ENCODE measurements around the gene RIGI. TPM values are rescaled to one million over a fixed set of nuclear protein-coding genes. Genes with fewer than 3 reads are reported as not detected.

The RIGI gene
- total and polyA plus RNA-seq, 8 donors: 1.7 to 14.9 (median 3.5) TPM

DNA sequence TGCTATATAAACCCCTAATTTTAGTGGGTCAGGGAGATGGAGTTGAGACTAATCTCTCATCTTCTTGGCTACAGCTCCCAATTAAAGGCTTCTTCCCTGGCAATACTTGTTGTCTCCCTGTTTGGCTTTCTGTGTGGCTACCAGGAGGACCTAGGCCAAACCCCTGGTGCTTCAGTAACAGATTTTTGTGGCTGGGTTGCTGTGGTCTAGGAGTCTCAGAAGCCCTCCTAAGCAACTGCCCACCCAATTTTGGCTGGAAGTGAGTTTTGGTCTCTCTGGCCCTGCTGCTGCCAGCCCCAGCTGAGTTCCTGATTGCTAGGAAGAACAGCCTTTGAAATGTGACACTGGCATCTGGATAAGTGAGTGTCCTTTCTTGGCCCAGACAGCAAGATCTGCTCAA, 9.8 kb downstream of the RIGI start:
- intact Hi-C loops (cut with DNase I; ENCODE audit: low total_unique reads): no loop called here
- Histone ChIP-seq H3K36me3 (peaks cover 0 to 12% (median 0%) of the 10 kb centered on the region in 4 donors), H3K4me1 (no peaks in the 10 kb centered on the region), H3K9me3 (peaks cover 0 to 5% (median 0%) of the 10 kb centered on the region in 4 donors), H3K27me3 (no peaks in the 10 kb centered on the region), H3K4me3 (no peak overlapping the region), H3K27ac (no peak overlapping the region)
- TF ChIP-seq POLR2AphosphoS5 (IDR thresholded peaks at IDR 0.05) (no peak), EP300 (IDR thresholded peaks at IDR 0.05) (no peak), POLR2A (IDR thresholded peaks at IDR 0.05) (no peak)
- TF ChIP-seq, protein P1, sequence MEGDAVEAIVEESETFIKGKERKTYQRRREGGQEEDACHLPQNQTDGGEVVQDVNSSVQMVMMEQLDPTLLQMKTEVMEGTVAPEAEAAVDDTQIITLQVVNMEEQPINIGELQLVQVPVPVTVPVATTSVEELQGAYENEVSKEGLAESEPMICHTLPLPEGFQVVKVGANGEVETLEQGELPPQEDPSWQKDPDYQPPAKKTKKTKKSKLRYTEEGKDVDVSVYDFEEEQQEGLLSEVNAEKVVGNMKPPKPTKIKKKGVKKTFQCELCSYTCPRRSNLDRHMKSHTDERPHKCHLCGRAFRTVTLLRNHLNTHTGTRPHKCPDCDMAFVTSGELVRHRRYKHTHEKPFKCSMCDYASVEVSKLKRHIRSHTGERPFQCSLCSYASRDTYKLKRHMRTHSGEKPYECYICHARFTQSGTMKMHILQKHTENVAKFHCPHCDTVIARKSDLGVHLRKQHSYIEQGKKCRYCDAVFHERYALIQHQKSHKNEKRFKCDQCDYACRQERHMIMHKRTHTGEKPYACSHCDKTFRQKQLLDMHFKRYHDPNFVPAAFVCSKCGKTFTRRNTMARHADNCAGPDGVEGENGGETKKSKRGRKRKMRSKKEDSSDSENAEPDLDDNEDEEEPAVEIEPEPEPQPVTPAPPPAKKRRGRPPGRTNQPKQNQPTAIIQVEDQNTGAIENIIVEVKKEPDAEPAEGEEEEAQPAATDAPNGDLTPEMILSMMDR (IDR thresholded peaks at IDR 0.05): no peak
- no peak for DNase-seq

DNA sequence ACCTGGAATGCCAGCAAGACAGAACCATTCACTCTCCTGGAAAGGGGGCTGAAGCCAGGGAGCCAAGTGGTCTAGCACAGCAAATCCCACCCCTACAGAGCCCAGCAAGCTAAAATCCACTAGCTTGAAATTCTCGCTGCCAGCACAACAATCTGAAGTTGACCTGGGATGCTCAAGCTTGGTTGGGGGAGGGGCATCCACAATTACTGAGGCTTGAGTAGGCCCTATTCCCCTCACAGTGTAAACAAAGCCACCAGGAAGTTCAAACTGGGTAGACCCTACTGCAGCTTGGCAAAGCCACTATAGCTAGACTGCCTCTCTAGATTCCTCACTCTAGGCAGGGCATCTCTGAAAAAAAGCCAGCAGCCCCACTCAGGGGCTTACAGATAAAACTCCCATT, 17.3 kb downstream of the RIGI start:
- Histone ChIP-seq H3K36me3 (no peaks in the 10 kb centered on the region), H3K4me3 (no peak overlapping the region), H3K4me1 (peaks cover 0 to 22% (median 10%) of the 10 kb centered on the region in 4 donors), H3K27me3 (no peaks in the 10 kb centered on the region), H3K27ac (no peak overlapping the region), H3K9me3 (no peaks in the 10 kb centered on the region)
- no peak for DNase-seq
- intact Hi-C loops (cut with DNase I; ENCODE audit: low total_unique reads): no loop called here
- 89 to 96% (median 95%) methylated on average over 1 of the region's 1 CpG for WGBS, 5 donors
- TF ChIP-seq POLR2A (IDR thresholded peaks at IDR 0.05): no peak
- no peak for TF ChIP-seq POLR2AphosphoS5 (IDR thresholded peaks at IDR 0.05)
- TF ChIP-seq, protein P1 (IDR thresholded peaks at IDR 0.05): no peak
- no peak for TF ChIP-seq EP300 (IDR thresholded peaks at IDR 0.05)

DNA sequence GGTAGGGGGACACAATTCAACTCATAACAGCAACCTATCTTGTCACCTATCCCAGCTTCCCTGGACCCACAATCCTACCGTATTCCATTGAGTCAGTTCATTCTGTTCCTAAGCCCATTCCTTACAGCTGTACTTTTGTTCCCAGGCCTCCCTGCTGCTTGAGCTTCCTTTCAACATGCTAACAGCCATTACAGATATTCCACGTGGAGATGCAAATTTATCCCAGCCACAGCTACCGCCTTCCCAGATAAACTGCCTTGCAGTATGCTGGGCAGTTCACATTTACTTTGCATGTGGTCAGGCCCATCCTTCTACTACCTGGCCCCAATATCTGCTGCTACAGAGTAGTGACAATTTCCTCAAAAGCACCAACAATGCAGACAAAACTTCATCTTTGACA, 23.0 kb downstream of the RIGI start:
- no peak for TF ChIP-seq POLR2A (IDR thresholded peaks at IDR 0.05)
- TF ChIP-seq EP300 (IDR thresholded peaks at IDR 0.05): no peak
- TF ChIP-seq, protein P1 (IDR thresholded peaks at IDR 0.05): no peak
- TF ChIP-seq POLR2AphosphoS5 (IDR thresholded peaks at IDR 0.05): no peak
- H3K9me3 ChIP-seq: no peaks in the 10 kb centered on the region
- intact Hi-C loops (cut with DNase I; ENCODE audit: low total_unique reads): no loop called here
- H3K36me3 ChIP-seq: peaks cover 0 to 35% (median 21%) of the 10 kb centered on the region in 4 donors
- no peak for DNase-seq
- peaks cover 0 to 7% (median 3%) of the 10 kb centered on the region in 4 donors for H3K4me1 ChIP-seq
- H3K27ac ChIP-seq: no peak overlapping the region
- H3K27me3 ChIP-seq: no peaks in the 10 kb centered on the region
- no peak overlapping the region for H3K4me3 ChIP-seq
- 81 to 90% (median 86%) methylated on average over 3 of the region's 3 CpGs for WGBS, 5 donors

DNA sequence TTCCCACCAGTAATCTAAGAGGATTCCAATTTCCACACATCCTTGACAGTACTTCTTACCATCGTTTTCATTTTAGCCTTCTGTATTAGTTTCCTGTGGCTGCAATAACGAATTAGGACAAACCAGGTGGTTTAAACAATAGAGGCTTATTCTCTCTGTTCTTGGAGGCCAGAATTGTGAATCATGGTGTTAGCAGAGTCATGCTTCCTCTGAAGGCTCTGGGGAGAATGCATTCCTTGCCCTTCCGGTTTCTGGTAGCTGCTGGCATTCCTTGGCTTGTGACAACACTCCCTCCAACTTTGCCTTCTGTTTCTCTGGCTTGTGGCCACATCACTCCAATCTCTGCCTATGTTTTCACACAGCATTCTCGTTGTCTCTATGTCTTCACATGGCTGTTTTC, 23.5 kb downstream of the RIGI start:
- peaks cover 0 to 1% (median under 1%) of the 10 kb centered on the region in 4 donors for H3K4me1 ChIP-seq

DNA sequence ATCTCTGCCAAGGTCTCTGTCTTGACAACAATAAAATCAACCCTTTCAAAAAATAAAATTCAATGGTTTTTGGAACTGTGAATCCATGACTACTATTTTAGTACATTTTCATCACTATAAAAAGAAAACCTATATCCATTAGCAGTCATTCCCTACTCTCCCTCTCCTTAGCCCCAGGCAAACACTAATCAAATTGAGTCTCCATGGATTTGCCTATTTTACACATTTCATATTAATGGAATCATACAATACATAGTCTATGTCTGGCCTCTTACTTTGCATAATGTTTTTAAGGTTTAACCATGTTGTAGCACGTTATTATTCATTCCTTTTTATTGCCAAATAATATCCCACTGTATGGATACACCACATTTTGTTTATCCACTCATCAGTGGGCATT, 24.1 kb downstream of the RIGI start:
- Histone ChIP-seq H3K27me3 (no peaks in the 10 kb centered on the region), H3K9me3 (no peaks in the 10 kb centered on the region), H3K36me3 (peaks cover 0 to 44% (median 32%) of the 10 kb centered on the region in 4 donors), H3K27ac (no peak overlapping the region), H3K4me3 (no peak overlapping the region), H3K4me1 (no peaks in the 10 kb centered on the region)
- intact Hi-C loops (cut with DNase I; ENCODE audit: low total_unique reads): no loop called here
- WGBS, 5 donors: 80 to 95% (median 91%) methylated on average over 1 of the region's 1 CpG
- no peak for DNase-seq
- TF ChIP-seq POLR2A (IDR thresholded peaks at IDR 0.05) (no peak), EP300 (IDR thresholded peaks at IDR 0.05) (no peak), POLR2AphosphoS5 (IDR thresholded peaks at IDR 0.05) (no peak)
- TF ChIP-seq, protein P1 (IDR thresholded peaks at IDR 0.05): no peak

More for the DNA sequence above, 23.5 kb downstream of the RIGI start:
- H3K9me3 ChIP-seq: no peaks in the 10 kb centered on the region
- TF ChIP-seq POLR2A (IDR thresholded peaks at IDR 0.05): no peak
- DNase-seq: no peak
- intact Hi-C loops (cut with DNase I; ENCODE audit: low total_unique reads): no loop called here
- H3K27me3 ChIP-seq: no peaks in the 10 kb centered on the region
- H3K36me3 ChIP-seq: peaks cover 0 to 40% (median 26%) of the 10 kb centered on the region in 4 donors
- WGBS, 5 donors: 59 to 91% (median 78%) methylated on average over 4 of the region's 4 CpGs
- H3K27ac ChIP-seq: no peak overlapping the region
- no peak overlapping the region for H3K4me3 ChIP-seq
